ENCODE measurements around the gene LACC1.

DNA sequence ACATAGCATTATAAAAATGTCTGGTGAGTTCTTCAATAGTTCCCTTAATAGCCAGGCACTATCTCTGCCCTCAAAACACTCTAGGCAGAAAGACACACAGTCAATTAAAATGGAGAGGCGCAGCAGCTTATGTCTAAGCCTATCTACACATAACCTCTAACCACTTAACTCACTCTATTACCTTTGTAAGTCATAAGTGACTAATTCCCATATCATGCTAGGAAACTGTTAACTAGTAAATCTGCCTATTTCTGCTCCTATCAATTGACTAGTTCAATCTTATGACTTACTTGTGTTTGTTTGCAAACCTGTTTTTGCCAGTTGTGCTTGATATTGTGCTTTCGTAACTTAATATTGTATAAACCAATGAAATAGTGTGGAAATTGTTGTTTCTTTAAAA, 3.3 kb upstream of the LACC1 start:
- TF ChIP-seq, protein P1, sequence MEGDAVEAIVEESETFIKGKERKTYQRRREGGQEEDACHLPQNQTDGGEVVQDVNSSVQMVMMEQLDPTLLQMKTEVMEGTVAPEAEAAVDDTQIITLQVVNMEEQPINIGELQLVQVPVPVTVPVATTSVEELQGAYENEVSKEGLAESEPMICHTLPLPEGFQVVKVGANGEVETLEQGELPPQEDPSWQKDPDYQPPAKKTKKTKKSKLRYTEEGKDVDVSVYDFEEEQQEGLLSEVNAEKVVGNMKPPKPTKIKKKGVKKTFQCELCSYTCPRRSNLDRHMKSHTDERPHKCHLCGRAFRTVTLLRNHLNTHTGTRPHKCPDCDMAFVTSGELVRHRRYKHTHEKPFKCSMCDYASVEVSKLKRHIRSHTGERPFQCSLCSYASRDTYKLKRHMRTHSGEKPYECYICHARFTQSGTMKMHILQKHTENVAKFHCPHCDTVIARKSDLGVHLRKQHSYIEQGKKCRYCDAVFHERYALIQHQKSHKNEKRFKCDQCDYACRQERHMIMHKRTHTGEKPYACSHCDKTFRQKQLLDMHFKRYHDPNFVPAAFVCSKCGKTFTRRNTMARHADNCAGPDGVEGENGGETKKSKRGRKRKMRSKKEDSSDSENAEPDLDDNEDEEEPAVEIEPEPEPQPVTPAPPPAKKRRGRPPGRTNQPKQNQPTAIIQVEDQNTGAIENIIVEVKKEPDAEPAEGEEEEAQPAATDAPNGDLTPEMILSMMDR (IDR thresholded peaks at IDR 0.05), result no peak
- TF ChIP-seq POLR2A (IDR thresholded peaks at IDR 0.05), result no peak
